GM19468 (cell line): ENCODE measurements around the gene PPP6R2.

Experiments
- ATAC-seq: cut with Tn5 transposase; IDR thresholded peaks from one replicate; pipeline ENCODE4 v1.9.1; 2021; ENCODE audit warnings: mild to moderate bottlenecking, moderate library complexity, moderate number of reproducible peaks; ENCODE audit not compliant: unreplicated experiment; ENCODE audit errors: extremely low read depth

The PPP6R2 gene, protein sequence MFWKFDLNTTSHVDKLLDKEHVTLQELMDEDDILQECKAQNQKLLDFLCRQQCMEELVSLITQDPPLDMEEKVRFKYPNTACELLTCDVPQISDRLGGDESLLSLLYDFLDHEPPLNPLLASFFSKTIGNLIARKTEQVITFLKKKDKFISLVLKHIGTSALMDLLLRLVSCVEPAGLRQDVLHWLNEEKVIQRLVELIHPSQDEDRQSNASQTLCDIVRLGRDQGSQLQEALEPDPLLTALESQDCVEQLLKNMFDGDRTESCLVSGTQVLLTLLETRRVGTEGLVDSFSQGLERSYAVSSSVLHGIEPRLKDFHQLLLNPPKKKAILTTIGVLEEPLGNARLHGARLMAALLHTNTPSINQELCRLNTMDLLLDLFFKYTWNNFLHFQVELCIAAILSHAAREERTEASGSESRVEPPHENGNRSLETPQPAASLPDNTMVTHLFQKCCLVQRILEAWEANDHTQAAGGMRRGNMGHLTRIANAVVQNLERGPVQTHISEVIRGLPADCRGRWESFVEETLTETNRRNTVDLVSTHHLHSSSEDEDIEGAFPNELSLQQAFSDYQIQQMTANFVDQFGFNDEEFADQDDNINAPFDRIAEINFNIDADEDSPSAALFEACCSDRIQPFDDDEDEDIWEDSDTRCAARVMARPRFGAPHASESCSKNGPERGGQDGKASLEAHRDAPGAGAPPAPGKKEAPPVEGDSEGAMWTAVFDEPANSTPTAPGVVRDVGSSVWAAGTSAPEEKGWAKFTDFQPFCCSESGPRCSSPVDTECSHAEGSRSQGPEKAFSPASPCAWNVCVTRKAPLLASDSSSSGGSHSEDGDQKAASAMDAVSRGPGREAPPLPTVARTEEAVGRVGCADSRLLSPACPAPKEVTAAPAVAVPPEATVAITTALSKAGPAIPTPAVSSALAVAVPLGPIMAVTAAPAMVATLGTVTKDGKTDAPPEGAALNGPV

GRCh38 chr22:50342651-50343540 is at the start of gene PPP6R2:
PPP6R2 (plus strand) TSS chr22:50343327; CDS start chr22:50393909, 50,582 bp downstream.
- peak; percentile 38 for ATAC-seq

DNA sequence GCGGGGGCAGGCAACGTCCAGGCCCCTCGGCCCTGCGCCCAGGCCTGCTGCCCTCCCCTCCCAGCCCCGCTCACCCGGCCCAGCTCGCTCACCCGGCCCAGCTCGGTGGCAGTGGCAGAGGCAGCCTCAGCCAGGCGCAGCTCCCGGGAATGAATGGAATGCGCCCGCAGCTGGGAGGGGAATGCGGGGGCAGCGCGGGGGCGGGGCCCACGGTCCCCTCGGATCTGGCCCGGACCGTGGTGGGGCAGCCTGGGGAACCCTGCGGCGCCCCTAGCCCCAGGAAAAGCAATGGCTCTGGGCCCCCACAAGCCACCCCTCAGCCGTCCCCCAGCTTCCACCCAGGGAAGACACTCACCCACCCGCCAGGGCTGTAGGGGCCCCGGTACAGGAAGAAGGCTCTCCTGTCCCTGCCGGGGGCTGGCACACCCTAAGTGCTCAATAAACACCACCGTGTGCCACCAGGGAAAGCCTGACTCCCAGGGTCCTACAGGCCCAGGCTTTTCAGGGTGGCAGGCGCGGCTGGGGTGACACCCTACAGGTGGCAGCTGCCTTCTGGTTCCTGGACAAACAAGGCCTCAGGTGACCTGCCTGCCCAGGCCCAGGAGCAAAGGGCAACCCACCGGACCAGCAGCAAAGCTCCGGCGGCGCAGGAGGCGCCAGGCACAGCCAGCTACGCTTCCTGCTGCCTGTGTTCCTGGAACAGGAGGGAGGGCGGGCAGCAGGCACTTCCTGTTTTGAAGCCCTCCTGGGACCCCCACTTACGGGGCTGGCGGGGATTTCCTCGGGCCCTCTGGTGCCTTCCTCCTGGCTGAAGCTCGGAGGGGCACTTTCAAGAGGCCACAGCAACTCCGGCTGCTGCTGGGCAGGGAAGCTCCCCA is 49.4 kb upstream of the PPP6R2 start:
- no peak for ATAC-seq

DNA sequence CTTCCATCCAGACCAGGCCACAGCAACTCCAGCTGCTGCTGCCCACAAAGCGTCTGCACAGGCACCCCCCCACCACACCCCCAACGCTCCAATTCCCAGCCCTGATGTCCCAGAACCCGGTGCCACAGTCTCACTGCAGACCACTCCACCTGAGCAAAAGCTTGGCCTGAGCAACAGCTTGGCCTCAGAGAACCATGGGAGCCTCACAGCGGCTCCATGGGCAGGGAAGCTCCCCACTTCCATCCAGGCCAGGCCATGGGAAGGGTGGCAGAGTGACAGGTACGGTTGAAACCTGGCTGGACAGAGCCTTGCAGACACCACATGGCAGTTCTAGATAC is 48.8 kb upstream of the PPP6R2 start:
- no peak for ATAC-seq

GRCh38 chr22:50296658-50297490 is 46.3 kb upstream of the PPP6R2 start:
- ATAC-seq, result no peak

DNA sequence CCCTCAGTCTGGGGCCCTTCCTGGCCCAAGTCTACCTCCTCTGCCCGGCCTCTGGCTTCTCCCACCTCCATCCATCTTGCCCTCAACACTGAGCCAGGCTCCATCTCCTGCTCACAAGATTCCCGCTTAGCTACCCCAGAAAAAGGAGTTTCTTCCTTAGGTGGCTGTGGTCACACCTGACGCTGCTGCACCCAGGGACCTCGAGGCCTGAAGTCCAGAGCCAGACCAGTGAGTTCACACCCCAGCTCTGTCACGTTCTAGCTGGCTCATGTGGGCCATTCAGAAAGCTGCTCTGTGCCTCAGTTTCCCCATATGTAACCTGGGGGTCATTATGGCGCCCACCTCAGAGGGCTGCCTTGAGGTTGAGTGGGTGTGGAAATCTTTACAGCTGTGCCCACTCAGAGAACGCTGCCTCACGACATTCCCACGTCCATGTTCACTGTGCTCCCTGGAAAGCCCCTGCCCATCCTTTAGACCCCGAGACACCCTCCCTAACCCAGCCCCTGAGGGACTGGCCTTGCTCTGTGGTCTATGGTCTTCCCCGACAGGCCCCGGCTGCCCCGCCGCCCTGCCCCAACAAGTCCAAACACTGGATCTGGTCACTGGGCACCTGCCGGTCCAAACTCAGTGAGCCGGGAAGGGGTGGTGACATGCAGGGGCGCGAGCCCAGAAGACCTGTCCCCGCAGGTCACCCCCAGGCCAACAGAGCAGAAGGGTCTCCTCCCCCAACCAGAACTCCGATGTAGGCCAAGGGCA is 45.4 kb upstream of the PPP6R2 start:
- ATAC-seq, result no peak

GRCh38 chr22:50298266-50298637 is 44.9 kb upstream of the PPP6R2 start:
- no peak for ATAC-seq

- no peak for ATAC-seq
Observed at GRCh38 chr22:50298937-50299784, 44.0 kb upstream of the PPP6R2 start.

GRCh38 chr22:50299785-50300619 is 43.1 kb upstream of the PPP6R2 start:
- ATAC-seq, result no peak

GRCh38 chr22:50300620-50301257 is 42.4 kb upstream of the PPP6R2 start:
- no peak for ATAC-seq

DNA sequence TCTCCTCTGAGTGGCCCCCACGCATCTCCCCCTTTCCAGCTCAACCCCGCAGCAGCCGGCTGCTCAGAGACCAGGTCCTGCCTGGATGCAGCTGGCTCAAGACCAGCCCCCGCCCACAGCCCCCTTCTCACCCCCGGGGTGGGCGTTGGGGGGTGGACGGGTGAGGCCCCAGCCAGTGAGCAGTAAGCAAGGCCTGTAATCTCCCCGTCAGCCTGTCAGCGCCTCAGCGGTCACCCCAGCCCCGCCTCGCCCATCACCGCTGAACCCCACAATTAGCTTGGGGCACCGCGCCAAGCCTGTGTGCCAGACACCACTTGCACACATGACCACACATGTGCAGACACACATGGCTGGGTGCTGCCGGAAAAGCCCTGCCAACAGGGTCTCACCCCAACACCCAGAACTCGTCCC is 41.5 kb upstream of the PPP6R2 start:
- ATAC-seq, result no peak

GRCh38 chr22:50302041-50302541 is 41.0 kb upstream of the PPP6R2 start:
- no peak for ATAC-seq

- ATAC-seq, result no peak
Observed at GRCh38 chr22:50302564-50302963, 40.6 kb upstream of the PPP6R2 start.

DNA sequence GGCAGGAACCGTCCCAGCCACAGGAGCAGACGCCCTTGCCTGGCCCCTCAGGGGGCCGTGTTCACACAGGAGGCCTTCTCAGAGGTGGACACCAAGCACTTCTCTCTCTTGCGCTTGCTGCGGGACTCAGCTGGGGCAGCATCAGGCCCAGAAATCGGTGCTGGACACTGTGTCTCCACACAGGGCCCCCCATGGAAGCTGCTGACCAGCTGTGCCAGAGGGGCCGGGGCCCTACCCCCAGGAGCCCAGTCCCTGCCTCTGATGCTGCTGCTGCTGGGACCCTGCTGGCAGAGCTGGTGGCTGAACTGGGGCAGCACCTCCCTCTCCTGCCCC is 39.6 kb upstream of the PPP6R2 start:
- no peak for ATAC-seq

DNA sequence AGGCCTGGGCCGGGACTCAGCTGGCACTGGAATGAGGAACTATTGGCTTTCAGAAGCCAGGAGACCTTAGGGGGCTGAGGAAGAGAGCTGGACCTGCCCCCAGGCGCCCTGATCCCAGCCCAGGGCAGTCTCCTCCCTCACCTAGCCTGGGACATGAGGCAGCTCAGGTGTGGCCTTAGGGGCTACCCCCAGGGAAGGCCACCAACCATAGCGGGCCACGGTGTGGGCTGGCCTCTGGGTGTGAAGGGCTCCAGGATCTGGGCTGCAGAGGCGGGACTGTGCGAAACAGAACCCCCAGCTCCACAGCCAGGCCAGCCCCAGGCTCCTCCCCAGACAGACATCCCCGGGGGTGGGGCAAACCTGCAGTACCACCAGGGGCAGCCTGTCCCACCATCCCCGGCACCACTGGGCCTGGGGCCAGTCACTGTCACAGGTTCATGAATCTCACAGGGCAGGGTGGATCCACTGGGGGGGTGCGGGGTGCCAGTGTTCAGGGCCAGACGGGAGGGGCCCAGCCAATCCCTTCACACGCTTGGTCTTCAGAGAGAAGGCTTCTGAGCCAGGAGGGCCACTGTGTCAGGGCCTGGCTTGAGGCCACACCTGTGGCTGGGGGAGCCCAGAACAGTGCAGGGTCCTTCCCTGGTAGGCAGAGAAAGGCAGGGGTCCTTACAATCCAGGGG is 39.1 kb upstream of the PPP6R2 start:
- ATAC-seq, result no peak
